Measurements from ENCODE around the gene IMMT. TPM values are rescaled to one million over a fixed set of nuclear protein-coding genes. Genes with fewer than 3 reads are reported as not detected.

The IMMT gene
- total and polyA plus RNA-seq, 9 of the 15 experiments (the other 6 are each of a cell fraction or from before 2014, with no cell fraction given): 119 to 294 (median 140) TPM

- TF ChIP-seq MGA (IDR thresholded peaks at IDR 0.05) (peak; percentile 80), PCBP1 (IDR thresholded peaks at IDR 0.05; ENCODE audit: low read depth, low read length, poor library complexity, severe bottlenecking) (no peak), ARID4B (CRISPR knock-in tag; IDR thresholded peaks at IDR 0.05) (no peak), SMARCC2 (IDR thresholded peaks at IDR 0.05; ENCODE audit: low read depth) (peak; percentile 38; the same call in 1 of the 2 replicates), BCL6 (CRISPR knock-in tag; IDR thresholded peaks at IDR 0.05) (no peak), ETV1 (tag; conservative IDR thresholded peaks at IDR 0.05; ENCODE audit: low read depth) (0 out of 2 replicates have a peak, but pooled peaks have one; percentile 7), SPI1 (IDR thresholded peaks at IDR 0.05; ENCODE audit: borderline replicate concordance, low read depth, low read length) (no peak), CBFA2T2 (conservative IDR thresholded peaks at IDR 0.05) (peak; percentile 80), EP300 (IDR thresholded peaks at IDR 0.05; ENCODE audit: low read length) (peak; percentile 74)
Measured at GRCh38 chr2:86216575-86217555, 21.6 kb upstream of the IMMT start (continued).

Measured in K562 (cell line).